Activated CD8-positive, alpha-beta memory T cell treated with anti-CD3 and anti-CD28 coated beads, Interleukin-2, amount 50 U/mL, for 4 hours (primary cell): ENCODE results near the gene MPPE1.
"Not testable (repeated sequence)": the region's sequence is repeated elsewhere in the genome, so short reads cannot be mapped to it uniquely, and the experiment has no call there.

Experiments
- DNase-seq: peaks from one replicate; pipeline ENCODE4 v3.0.0-alpha.2; 2020

The MPPE1 gene, protein sequence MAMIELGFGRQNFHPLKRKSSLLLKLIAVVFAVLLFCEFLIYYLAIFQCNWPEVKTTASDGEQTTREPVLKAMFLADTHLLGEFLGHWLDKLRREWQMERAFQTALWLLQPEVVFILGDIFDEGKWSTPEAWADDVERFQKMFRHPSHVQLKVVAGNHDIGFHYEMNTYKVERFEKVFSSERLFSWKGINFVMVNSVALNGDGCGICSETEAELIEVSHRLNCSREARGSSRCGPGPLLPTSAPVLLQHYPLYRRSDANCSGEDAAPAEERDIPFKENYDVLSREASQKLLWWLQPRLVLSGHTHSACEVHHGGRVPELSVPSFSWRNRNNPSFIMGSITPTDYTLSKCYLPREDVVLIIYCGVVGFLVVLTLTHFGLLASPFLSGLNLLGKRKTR

DNA sequence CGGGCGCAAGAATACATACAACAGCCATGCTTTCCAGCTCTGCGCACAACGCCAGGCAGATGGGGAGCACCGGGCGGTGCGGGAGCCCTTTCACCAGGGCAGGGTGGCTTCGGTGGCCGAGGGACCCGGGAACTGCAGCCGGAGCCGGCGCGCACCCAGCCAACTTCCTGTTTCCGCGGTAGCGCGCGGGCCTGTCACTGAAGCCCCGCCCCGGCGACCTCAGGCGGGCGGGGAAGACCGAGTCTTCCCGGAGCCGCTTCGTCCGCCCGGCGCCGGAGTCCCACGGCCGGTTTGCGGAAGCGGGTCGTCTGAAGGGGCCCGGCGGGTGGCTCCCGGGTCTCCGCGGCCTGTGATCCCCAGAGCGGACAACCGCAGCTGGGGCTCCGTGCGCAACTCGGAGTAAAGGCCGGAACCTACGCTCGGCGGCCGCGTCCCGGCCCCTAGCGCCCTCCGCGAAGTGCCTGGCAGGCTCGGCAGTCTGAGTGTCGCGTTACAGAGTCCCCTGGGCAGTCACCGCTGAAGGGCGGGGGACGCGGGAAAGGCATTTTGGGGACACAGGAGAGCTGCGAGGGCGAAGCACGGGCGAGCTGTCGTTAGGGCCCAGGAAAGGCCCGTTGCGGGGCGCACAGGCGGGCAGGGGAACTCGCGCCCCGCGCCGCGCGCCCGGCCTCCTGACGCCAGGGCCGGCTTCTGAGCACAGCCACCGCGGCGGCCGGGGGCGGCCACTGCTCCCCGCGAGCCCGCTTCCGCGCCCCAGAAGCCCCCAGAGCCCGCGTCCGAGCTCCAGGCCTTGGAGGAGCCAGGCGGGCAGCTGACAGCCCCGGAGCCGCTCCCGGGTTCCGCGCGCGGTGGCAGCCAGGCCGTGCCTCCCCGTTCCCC is at the start of gene MPPE1:
Gene MPPE1, minus strand, starts transcription at position 136 of the 879 bp plus-strand sequence. CDS start 11,053 bp downstream, outside the sequence.
- DNase-seq, result peak; percentile 84

DNA sequence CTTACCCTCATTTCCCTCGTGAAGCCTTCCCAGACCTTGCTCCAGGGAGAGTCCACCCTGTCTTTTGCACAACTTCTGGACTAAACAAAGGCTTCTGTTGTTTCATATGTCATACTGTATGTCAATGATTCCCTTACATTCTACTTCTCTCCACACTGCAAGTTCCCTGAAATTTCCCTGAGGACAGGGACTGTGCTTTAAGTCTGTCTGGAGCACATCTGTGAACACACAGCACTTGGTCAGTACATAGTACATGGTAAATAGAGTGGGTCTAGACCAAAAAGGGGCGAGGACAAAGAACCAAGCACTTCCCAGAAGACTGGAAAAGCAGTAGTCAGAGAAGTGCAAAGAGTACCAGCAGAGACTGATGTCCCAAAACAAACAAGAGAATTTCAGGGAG is 49.5 kb upstream of the MPPE1 start:
- DNase-seq, result no peak

DNA sequence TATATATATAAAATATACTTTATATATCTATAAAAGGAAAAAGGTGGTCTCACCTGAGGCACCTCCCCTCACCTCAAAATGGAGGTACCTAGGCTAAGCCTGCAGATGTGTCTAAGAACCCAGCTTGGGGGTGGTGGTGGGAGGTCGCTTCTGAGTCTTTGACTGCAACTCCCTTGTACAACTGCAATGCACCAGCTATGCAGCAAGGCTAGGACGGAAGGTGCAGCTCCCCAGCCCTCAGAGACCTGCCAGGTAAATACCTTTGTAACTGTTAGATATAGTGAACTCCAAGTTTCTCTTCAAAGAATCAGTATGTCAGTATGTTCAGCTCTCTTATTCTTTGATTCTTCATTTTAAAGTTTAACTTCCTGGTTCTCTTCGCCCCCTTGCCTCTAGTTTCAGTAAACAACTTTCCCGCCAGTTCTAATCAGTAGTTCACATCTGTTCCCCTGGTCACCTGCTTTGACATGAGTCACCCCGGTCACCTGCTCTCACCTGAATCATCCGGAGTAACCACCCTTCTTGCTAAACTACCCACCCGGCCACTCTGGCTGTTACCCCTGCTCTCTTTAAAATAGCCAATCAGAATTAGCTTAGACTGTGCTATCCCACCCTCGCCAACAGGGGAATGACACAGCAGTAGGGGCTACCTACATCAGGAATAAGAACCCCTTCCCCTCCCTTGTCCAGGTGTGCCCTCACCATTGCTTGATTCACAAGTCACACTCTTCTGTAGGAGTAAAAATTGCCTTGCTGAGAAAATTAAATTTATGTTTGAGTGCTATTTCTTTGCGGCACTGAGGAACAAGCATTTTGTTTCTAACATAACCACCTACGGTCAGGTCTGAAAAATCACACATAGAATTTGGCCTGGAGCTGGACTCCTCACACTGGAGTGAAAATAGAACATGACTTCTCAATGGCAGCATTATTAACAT is 48.5 kb upstream of the MPPE1 start:
- no peak for DNase-seq

DNA sequence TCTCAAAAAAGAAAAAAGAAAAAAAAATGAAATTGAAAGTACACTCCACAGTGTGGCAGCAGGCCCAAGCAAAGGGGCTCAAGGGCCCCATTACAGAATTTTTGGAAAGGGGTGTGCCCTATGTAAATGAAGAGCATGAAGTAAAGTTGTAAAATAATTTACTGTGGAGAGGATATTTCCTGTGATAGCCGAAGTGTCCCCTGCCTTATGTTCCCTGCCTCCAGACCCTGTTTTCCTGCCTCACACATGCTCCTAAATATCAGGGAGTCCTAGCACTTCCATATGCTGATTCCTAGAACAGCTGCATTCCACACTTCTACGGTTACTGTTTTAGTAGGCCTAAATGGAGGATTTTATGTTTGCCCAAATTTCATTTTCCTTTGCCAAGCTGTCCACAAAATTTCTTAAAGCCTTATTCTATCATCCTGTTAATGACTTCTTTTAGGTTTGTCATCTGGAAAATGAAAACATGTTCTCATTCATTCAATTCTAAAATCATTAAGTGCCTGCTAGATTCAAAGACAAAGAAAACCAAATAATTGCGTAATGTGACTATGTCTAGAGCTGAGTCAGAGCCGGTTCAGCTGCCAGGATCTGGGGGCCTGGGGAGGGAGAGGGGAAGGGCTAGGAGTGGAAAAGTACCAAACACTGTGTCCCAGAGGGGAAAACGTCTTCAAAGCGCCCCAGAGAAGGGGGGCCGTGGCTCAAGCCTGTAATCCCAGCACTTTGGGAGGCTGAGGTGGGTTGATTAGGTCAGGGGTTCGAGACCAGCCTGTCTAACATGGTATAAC is 47.3 kb upstream of the MPPE1 start:
- DNase-seq, result no peak

DNA sequence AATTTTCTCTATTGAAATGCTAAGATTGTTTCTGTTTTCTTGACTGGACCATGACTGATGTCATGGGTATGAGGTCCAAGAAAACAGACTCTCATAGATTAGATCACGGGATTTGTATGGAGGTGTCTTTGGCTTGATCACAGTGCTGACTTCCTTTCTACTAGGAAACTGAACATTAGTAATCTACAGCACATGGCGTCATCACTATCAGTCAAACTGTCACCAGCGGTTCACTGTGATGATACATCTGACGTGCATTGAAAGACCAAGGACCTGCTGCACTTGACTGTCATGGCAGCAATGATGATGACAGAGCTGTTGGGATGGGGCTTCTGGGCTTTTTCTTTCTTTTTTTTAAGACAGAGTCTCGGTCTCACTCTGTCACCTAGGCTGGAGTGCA is 45.0 kb upstream of the MPPE1 start:
- DNase-seq, result no peak

DNA sequence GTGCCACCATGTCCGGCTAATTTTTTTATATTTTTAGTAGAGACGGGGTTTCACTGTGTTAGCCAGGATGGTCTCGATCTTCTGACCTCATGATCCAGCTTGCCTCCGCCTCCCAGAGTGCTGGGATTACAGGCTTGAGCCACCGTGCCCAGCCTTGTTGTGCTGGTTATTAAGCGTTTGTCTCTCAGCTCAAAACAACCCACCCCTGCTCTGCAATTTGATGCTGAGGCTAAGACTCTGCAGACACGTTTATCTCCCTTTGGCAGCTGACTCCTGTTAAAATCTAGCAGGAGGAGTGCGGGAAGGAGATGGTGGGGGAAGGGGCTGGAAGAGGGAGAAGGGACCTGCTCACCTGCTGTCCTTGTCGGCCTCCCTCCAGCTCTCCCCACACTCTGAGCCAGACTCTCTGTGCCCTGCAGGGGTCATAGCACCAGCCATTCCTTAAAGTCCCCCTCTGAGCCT is 43.3 kb upstream of the MPPE1 start:
- no peak for DNase-seq

DNA sequence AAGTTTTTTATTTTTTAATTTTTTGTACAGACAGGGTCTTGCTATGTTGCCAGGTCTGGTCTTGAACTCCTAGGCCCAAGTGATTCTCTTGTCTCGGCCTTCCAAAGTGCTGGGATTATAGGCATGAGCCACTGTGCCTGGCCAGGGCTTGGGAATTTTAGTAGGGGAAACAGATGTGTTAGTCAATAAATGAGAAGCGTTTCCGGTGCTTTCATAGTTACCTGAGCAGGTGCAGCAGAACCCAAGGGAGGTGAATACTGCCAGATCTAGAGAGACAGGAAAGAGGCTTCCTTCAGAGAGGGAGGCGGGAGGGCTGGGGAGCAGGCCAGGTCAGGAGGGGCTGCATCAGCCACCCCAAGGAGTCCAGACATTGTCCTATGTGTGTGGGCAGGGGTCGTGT is 42.7 kb upstream of the MPPE1 start:
- DNase-seq, result no peak

DNA sequence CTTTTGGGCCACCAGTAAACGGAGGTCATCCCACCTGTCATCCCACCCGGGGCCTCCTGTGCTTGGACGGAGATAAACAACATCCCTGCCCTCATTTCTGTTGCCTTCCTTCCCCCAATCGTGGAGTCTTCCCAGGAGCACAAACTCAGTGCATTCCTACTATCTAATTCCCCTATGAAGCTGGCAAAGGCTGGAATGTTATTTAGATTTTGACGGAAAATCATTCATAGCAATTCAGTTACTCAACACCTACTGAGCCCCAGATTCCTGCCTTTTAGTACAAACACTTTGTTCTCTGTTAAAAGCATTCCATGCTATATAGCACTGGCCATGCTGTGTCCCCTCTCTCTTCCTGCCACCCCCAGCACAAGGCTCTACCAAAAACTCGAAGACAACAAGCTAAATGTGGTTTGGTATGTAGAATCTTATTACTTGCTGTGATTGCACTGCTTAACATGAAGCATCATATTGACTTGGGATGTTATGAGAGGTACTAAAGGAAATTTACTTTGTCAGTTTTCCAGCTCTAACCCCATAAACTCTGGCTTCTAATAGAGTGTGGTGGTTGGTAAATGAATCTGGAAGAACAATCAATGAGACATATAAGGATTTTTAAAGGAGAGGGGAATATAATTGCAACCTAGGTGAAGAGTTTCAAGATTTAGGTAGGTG is 40.9 kb upstream of the MPPE1 start:
- DNase-seq, result no peak

DNA sequence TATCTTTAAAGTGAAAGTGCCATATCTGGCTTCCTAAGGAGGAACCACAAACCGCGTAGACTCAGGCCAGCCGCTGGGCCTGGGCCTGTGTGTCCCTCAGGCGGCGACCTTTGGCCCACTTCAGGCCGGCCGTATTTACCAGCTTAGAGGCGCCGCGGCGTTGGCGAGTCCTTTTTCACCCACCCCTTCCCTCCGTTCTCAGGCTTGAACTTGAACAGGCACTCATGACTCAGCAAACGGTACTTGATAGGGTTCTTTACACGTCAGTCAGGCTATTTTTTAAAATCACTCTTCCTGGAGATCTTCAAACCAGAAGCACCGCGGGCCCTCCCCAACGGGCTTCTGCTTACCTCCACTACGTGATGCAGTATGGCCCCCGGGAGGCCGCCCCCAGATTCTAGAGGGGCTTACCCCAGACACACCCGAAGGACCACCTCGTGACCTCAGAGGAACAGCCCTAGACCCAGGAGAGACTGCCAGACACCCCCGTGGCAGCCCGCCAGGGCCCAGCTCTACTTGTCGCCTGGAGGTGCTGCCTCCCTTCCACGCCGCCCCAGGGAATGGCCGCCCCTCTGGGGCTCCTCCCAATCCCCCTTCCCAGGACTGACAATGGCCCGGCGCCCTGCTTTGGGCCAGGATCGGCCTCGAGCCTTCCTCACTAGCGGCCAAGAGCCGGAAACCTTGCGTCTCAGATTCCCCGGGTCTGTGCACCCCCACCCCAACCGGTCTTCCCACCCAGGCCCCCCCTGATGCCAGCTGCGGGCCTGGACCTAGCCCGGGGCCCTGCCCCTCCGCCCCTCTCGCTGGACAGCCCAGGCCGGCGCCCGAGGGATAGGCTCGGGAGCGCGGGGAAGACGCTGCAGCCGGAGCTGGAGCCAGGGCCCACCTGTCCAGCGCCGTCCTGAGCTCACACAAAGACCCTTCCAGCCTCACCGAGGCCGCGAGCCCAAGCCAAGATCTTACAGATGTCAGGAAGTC is 39.4 kb upstream of the MPPE1 start:
- peak; percentile 44 for DNase-seq

DNA sequence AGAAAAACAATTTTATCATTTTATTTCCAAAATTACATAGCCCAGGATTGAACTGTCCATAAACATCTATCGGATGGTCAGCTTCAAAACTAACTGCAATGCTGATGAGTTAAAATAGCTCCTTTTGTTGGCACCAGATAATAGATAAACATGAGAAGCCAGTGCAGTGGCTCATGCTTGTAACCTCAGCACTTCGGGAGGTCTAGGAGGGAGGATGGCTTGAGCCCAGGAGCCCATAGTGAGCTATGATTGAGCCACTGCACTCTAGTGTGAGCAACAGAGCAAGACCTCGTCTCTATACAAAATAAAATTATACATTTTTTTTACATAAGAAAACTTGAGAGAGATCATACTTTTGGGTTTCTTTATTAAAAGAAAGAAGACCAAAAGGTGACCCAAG is 38.6 kb upstream of the MPPE1 start:
- no peak for DNase-seq

DNA sequence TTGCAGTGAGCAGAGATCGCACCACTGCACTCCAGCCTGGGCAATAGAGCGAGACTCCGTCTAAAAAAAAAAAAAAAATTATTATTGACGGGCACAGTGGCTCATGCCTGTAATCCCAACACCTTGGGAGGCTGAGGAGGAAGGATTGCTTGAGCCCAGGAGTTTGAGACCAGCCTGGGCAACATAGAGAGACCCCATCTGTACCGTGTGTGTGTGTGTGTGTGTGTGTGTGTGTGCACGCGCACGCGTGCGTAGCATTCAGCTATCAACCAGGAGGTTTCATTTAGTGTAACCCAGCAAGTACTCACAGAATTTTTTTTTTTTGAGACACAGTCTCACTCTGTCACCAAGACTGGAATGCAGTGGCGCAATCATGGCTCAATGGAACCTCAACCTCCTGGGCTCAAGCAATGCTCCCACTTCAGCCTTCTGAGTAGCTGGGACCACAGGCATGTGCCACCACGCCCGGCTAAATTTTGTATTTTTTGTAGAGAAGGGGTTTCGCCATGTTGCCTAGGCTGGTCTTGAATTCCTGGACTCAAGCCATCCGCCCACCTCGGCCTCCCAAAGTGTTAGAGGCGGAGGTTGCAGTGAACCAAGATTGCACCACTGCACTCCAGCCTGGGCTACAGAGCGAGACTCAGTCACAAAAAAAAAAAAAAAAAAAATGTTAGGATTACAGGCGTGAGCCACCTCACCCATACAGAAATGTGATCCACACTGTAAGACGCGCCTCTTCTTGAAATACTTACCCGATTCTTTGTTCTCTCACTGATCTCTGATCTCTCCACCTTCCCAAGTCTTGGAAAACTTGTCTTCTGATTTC is 37.9 kb upstream of the MPPE1 start:
- not testable (repeated sequence) for DNase-seq

DNA sequence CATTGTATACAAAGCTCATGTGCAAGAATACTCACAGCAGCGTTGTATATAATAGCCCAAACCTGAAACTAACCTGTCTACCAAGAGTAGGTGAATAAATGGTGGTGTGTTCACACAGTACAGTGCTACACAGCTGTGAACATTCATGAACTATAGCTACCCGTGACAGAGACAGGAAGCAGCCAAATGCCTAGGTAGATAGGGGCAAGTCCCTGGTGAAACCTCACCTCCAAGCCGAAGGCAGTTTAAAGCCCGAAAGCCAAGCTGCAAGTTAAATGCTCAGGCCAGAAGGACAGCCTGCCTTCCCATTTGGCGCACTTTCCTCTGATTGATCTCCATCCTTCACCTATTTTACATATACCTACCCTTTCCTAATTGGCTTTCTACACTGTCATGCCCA is 36.7 kb upstream of the MPPE1 start:
- DNase-seq, result no peak

DNA sequence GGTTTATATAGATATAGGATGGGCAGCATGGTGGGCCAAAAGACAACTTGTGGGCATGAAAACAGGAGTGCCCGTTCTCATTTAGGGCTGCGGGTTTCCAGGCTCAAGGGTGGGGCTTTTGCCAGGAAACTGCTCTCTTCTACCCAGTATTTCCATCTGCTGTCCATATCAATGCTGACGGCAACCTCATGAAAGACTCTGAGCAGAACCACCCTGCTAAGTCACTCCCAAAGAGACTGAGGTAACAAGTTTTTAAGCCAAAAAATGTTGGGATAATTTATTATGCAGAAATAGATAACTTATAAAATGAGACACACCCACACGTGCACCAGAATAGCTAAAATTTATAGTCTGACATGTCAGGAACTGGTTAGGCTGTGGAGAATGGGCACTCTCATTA is 36.1 kb upstream of the MPPE1 start:
- DNase-seq, result no peak

DNA sequence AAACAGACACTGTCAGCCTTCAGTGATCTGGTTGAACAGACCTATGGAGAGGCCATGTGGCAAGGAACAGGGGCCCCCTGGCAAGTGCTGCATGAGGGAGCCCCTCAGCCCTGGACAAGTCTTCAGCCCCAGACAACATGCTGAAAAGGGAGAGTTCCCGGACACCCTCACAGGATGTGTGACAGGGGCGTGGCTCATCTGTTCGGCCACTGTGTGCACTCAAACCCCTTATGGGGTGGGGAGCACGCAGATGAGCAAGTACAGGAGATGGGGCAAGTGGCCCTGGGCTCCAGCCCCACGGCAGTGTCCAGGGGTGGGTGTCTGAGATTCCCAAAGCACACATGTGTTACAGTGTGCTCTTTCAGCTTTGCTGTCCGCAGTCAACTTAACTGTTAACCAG is 35.4 kb upstream of the MPPE1 start:
- no peak for DNase-seq

DNA sequence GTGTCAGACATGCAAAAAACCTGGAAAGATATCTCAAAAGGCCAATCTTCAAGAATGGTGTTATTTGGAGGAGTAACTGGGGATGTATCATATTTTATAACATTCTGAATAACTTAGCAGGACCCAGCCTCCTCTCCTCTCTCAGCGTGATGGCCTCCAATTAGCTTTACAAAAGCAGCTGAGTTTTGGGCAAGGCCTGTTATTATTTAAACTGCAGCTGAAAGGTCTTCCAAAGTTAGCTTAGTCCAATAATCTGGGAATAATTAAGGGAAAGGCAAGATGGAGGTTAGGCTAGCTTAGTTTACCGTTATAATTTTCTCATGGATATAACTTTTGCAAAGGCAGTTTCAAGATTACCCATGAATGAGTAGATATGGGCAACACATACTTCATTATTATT is 32.8 kb upstream of the MPPE1 start:
- DNase-seq, result no peak

DNA sequence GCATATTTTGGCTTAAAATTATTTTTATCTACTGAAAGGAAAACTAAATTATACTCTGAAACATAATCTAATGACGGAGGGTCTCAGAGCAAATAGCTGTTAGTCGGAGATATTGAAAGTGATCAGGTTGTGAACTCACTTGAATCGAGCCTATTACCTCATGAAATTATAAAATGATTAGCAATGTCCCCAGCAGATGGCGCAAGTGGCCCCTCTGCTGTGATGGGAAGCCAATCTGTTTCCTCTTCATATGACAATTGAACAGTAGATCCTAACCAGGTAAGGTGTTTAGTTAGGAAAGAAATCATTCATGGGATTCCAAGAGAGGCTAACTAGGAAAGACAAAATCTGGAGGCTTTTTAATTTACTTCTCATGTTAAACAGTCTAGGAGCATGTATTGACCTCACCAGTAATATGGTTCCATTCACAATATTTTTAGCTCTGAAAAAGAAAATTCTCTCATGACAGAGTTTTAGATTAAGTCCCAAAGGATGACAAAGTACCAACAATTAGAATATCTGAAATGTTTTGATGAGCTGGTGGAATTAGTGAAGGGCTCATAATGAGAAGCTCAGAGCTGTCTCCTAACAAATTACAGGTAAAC is 29.9 kb upstream of the MPPE1 start:
- peak; percentile 77 for DNase-seq

DNA sequence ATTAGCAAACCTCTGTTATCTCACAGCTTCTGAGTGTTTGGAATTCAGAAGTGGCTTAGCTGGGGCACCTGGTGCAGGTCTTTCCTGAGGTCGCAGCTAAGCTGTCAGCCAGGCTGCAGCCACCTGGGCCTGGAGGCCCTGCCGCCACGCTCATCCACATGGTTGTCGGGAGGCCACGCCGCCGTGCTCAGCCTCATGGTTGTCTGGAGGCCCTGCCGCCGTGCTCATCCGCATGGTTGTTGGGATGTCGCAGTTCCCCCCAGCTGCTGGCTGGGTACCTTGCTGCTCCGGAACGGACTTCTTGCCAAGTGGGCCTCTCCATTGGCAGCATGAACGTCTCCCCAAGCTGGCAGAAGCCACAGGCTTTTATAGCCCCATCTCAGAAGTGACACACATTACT is 24.3 kb upstream of the MPPE1 start:
- no peak for DNase-seq

DNA sequence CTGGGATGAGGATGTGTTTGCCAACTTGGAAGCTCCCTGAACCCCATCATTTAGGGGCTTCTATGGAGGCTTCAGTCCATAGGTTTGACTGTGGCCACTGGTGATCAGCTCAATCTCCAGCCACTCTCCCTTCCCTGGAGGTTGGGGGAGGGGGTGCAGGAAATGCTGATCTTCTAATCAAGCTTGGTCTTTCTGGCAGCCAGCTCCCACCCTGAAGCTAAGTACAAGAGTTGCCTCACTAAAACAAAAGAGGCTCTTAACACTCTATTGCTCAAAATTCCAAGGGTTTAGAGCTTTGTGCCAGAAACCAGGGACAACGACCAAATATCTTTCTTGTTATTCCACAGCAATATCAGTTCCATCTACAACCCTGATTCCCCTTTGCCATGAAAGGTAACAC is 19.4 kb upstream of the MPPE1 start:
- no peak for DNase-seq
